Right lobe of liver (tissue), 4 donors: Measurements from ENCODE around the gene PRRX1.

ENCODE experiments used
- CTCF ChIP-seq, 4 donors: fragments of 200-600 bp in 3 of 4; fragments of 450-650 bp in 1 of 4; IDR thresholded peaks; one replicate each; pipeline versions ENCODE4 v1.5.1 to v1.8.0; 2016 to 2022; ENCODE audit warnings: antibody characterized with exemption in 4 of 4, mild to moderate bottlenecking in 2 of 4
- POLR2A ChIP-seq: fragments of 450-650 bp; IDR thresholded peaks from one replicate; pipeline ENCODE4 v1.6.1; 2017; ENCODE audit warnings: antibody characterized with exemption, mild to moderate bottlenecking
- donor health status: DM: no; HTN: no; CAD: no.
- donor health status: DM: no; HTN: no; CAD: no.
- donor health status: DM: no; HTN: yes; CAD: no.

- no peak for TF ChIP-seq CTCF (IDR thresholded peaks at IDR 0.05)
- no peak for TF ChIP-seq POLR2A
These were observed 30.4 kb downstream of the PRRX1 start for GRCh38 chr1:170694172-170694926.
